Measurements from ENCODE around the gene GUCA2A. TPM values are rescaled to one million over a fixed set of nuclear protein-coding genes. Genes with fewer than 3 reads are reported as not detected.

The GUCA2A gene
- total and polyA plus RNA-seq, 2 of the 4 experiments (the other 2 are of a cell fraction): not detected

DNA sequence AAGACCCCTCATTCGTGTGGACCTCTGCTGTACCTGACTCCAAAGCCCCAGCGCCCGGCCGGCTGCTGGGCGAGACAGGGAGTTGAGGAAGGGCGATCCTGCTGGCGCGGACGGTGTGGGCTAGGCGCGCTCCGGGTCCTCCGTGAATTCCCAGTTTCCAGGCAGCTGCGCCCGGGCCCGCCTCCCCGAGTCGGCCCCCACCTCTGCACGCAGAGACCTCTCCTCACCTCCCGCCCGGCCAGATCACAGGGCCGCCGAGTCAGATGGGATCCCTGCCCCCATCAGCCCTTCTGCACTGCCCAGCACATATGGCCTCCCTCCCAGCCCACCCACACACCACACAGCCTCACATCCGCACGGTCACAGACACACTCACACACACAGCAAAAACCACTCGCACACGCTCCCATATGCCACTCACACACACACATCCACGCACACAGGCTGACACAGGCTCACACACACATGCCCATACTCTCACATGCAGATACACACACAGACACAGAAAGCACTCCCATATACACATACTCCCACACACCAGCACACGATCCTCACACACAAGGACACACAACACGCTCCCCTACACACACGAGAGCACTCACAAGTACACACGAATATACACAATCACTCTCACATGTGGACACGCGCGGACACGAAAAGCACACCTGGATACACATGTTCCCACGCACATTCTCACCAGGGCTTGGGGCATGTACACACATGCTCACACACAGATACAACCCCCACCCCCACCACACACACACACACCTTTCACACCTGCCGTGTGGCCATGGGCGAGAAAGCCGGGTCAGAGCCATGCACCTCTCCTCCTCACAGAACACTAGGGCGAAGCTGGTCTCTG, 18.6 kb downstream of the GUCA2A start:
- Histone ChIP-seq H3K36me3 (ENCODE audit: control insufficient read depth, insufficient read depth, low read length) (no peaks in the 10 kb centered on the region), H3K79me1 (ENCODE audit: low read depth in 1 of 2, low read length in 2 of 2) (no peaks in the 10 kb centered on the region), H2BK15ac (ENCODE audit: low read depth, low read length) (no peak overlapping the region), H3K23ac (ENCODE audit: low read depth, low read length) (no peak overlapping the region), H2AK5ac (ENCODE audit: low read depth, low read length) (no peak overlapping the region), H4K91ac (ENCODE audit: insufficient read depth, low read depth, low read length) (no peak overlapping the region), H3K14ac (replicated peaks; ENCODE audit: low read depth, low read length) (no peak overlapping the region), H4K8ac (ENCODE audit: low read depth in 2 of 2, low read length in 2 of 2) (no peak overlapping the region), H2BK20ac (ENCODE audit: low read depth, low read length) (no peak overlapping the region), H2AK9ac (replicated peaks; ENCODE audit: low read depth, low read length, poor library complexity) (no peak overlapping the region), H3K9ac (ENCODE audit: low read depth, low read length) (no peak overlapping the region), H3K27ac (ENCODE audit: insufficient read depth, low read length) (no peak overlapping the region), H3K4me3 (ENCODE audit: insufficient read depth, low read depth, low read length) (no peak overlapping the region), H3K4me2 (ENCODE audit: low read depth, low read length) (no peak overlapping the region), H3K27me3 (ENCODE audit: control insufficient read depth, insufficient read depth, low read length) (peaks cover 56% of the 10 kb centered on the region), H3K9me1 (ENCODE audit: insufficient read depth, low read length) (no peaks in the 10 kb centered on the region; the same call in 1 of the 2 replicates), H4K5ac (ENCODE audit: low read depth, low read length) (no peak overlapping the region), H3K4ac (ENCODE audit: low read depth, low read length) (no peak overlapping the region), H3K9me3 (ENCODE audit: control insufficient read depth, insufficient read depth, low read length) (no peaks in the 10 kb centered on the region), H3K4me1 (ENCODE audit: control insufficient read depth, insufficient read depth, low read length) (no peaks in the 10 kb centered on the region), H3K18ac (ENCODE audit: low read depth, low read length) (no peak overlapping the region), H4K20me1 (ENCODE audit: insufficient read depth, low read length) (no peaks in the 10 kb centered on the region), H2BK120ac (ENCODE audit: low read depth, low read length) (no peak overlapping the region), H3K56ac (ENCODE audit: extremely low read depth, insufficient read depth, low read length) (no peak overlapping the region), H2AFZ (replicated peaks; ENCODE audit: low read length, poor library complexity) (peak overlapping the region; percentile 37), H2BK5ac (ENCODE audit: low read depth, low read length, poor library complexity, severe bottlenecking) (no peak overlapping the region)
- no peak for ATAC-seq (ENCODE audit: low read depth)
- BruUV-seq (replicated peaks): no TSS peak
- POLR2A ChIA-PET (ENCODE audit: unreplicated experiment): no interaction called here
- no peak for TF ChIP-seq POLR2A (IDR thresholded peaks at IDR 0.05; ENCODE audit: low read depth, low read length)
- TF ChIP-seq RAD21 (IDR thresholded peaks at IDR 0.05; ENCODE audit: low read length): no peak
- TF ChIP-seq CTCF (conservative IDR thresholded peaks at IDR 0.05; ENCODE audit: low read depth, low read length): no peak
- TF ChIP-seq CEBPB (IDR thresholded peaks at IDR 0.05; ENCODE audit: low read depth, low read length): no peak
- no peak for TF ChIP-seq USF2 (IDR thresholded peaks at IDR 0.05; ENCODE audit: low read depth, low read length)
- TF ChIP-seq, protein P1, sequence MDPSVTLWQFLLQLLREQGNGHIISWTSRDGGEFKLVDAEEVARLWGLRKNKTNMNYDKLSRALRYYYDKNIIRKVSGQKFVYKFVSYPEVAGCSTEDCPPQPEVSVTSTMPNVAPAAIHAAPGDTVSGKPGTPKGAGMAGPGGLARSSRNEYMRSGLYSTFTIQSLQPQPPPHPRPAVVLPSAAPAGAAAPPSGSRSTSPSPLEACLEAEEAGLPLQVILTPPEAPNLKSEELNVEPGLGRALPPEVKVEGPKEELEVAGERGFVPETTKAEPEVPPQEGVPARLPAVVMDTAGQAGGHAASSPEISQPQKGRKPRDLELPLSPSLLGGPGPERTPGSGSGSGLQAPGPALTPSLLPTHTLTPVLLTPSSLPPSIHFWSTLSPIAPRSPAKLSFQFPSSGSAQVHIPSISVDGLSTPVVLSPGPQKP (IDR thresholded peaks at IDR 0.05; ENCODE audit: borderline replicate concordance, low read depth, low read length): no peak
- TF ChIP-seq SMC3 (IDR thresholded peaks at IDR 0.05; ENCODE audit: low read depth, low read length): no peak
- no peak for TF ChIP-seq RFX5 (IDR thresholded peaks at IDR 0.05; ENCODE audit: low read depth, low read length)
- TF ChIP-seq MAZ (IDR thresholded peaks at IDR 0.05; ENCODE audit: borderline replicate concordance, low read depth, low read length): no peak
- TF ChIP-seq BHLHE40 (IDR thresholded peaks at IDR 0.05; ENCODE audit: low read depth, low read length): no peak
- no peak for TF ChIP-seq NFE2L2 (IDR thresholded peaks at IDR 0.05; ENCODE audit: low read depth, low read length)
- no peak for TF ChIP-seq CHD1 (IDR thresholded peaks at IDR 0.05; ENCODE audit: low read depth, low read length)
- WGBS, 2 experiments (ENCODE audit: extremely low coverage in 2 of 2, insufficient read length in 1 of 2): 45% methylated on average over 20 of the region's 41 CpGs; no CpG with 5 or more reads in 1 of the 2 experiments
- in situ Hi-C loops (cut with MboI; ENCODE audit: low sequenced_read_pairs): loop anchor here (10.0 kb wide), 1 partner anchor 571 kb away; no protein-coding TSS in a partner anchor
- intact Hi-C loops (cut with micrococcal nuclease): loop anchor here (2.0 to 10.0 kb wide), 7 partner anchors 317 to 611 kb away; partner anchors contain the start of genes CCDC30, PPIH and YBX1
- no peak for DNase-seq
- CTCF ChIA-PET: interaction anchor here (0.6 to 1.9 kb wide), 2 partner anchors 8 to 464 kb away, joined by 4 to 7 read pairs; no protein-coding TSS in a partner anchor
- dilution Hi-C loops (cut with HindIII; ENCODE audit: low sequenced_read_pairs, unreplicated experiment): no loop called here

All from IMR-90 (cell line).